ENCODE data around the gene DNAJC21. TPM values are rescaled to one million over a fixed set of nuclear protein-coding genes. Genes with fewer than 3 reads are reported as not detected.
"Not testable (repeated sequence)": the region's sequence is repeated elsewhere in the genome, so short reads cannot be mapped to it uniquely, and the experiment has no call there.

The DNAJC21 gene
- total RNA-seq, 1 donor from 2014 or later = 27.2 TPM

GRCh38 chr5:34919077-34919476 is 10.3 kb upstream of the DNAJC21 start:
- no peak overlapping the region for H3K4me3 ChIP-seq (ENCODE audit: low read depth, low read length)
- TF ChIP-seq CTCF (conservative IDR thresholded peaks at IDR 0.05; ENCODE audit: low read depth, low read length) = peak; percentile 20
- no peak for DNase-seq (ENCODE audit: low read depth)

GRCh38 chr5:34923256-34923655 is 6.1 kb upstream of the DNAJC21 start:
- not testable (repeated sequence) for DNase-seq (ENCODE audit: low read depth)

GRCh38 chr5:34923694-34924461 is 5.5 kb upstream of the DNAJC21 start:
- DNase-seq (ENCODE audit: low read depth) = peak; percentile 56
- TF ChIP-seq CTCF (conservative IDR thresholded peaks at IDR 0.05; ENCODE audit: low read depth, low read length) = no peak
- H3K4me3 ChIP-seq (ENCODE audit: low read depth, low read length) = no peak overlapping the region

More at GRCh38 chr5:34923256-34923655, 6.1 kb upstream of the DNAJC21 start:
- not testable (repeated sequence) for H3K4me3 ChIP-seq (ENCODE audit: low read depth, low read length)

- TF ChIP-seq CTCF (conservative IDR thresholded peaks at IDR 0.05; ENCODE audit: low read depth, low read length) = no peak
- no peak overlapping the region for H3K4me3 ChIP-seq (ENCODE audit: low read depth, low read length)
- no peak for DNase-seq (ENCODE audit: low read depth)
Measured at GRCh38 chr5:34924462-34924765, 4.9 kb upstream of the DNAJC21 start.

- TF ChIP-seq CTCF (conservative IDR thresholded peaks at IDR 0.05; ENCODE audit: low read depth, low read length) = no peak
- no peak for DNase-seq (ENCODE audit: low read depth)
- no peak overlapping the region for H3K4me3 ChIP-seq (ENCODE audit: low read depth, low read length)
Measured at GRCh38 chr5:34926318-34926888, 3.0 kb upstream of the DNAJC21 start.

GRCh38 chr5:34927785-34928184 is 1.6 kb upstream of the DNAJC21 start:
- H3K4me3 ChIP-seq (ENCODE audit: low read depth, low read length) = no peak overlapping the region
- TF ChIP-seq CTCF (conservative IDR thresholded peaks at IDR 0.05; ENCODE audit: low read depth, low read length) = no peak
- DNase-seq (ENCODE audit: low read depth) = no peak

GRCh38 chr5:34928267-34928666 is 1.1 kb upstream of the DNAJC21 start:
- H3K4me3 ChIP-seq (ENCODE audit: low read depth, low read length) = no peak overlapping the region
- no peak for TF ChIP-seq CTCF (conservative IDR thresholded peaks at IDR 0.05; ENCODE audit: low read depth, low read length)
- no peak for DNase-seq (ENCODE audit: low read depth)
